Liver (tissue), 9 donors: Measurements from ENCODE around the gene TLE4. TPM values are rescaled to one million over a fixed set of nuclear protein-coding genes. Genes with fewer than 3 reads are reported as not detected.

Source experiments
- DNase-seq: peaks from one replicate; pipeline ENCODE4 v3.0.0-alpha.2; 2017; ENCODE audit warnings: low spot score
- H3K27ac ChIP-seq, 2 donors: one replicate each; pipeline ENCODE4 v1.7.0; 2013; ENCODE audit warnings: inconsistent platforms in 2 of 2, low read length in 2 of 2, control low read depth in 1 of 2, low read depth in 1 of 2, mild to moderate bottlenecking in 1 of 2
- H3K27me3 ChIP-seq, 4 donors: one replicate each; pipeline versions ENCODE4 v1.6.1 to v1.7.0; 2013; ENCODE audit warnings: low read length in 3 of 4, inconsistent platforms in 1 of 4, mild to moderate bottlenecking in 1 of 4, moderate library complexity in 1 of 4; ENCODE audit not compliant: control insufficient read depth in 4 of 4, insufficient read depth in 4 of 4
- H3K36me3 ChIP-seq, 4 donors: one replicate each; pipeline versions ENCODE4 v1.6.1 to v1.7.0; 2013; ENCODE audit warnings: low read length in 3 of 4, mild to moderate bottlenecking in 3 of 4, low read depth in 1 of 4, moderate library complexity in 1 of 4; ENCODE audit not compliant: control insufficient read depth in 4 of 4, insufficient read depth in 3 of 4
- H3K4me1 ChIP-seq, 4 donors: one replicate each; pipeline versions ENCODE4 v1.6.1 to v1.7.0; 2013; ENCODE audit warnings: low read length in 3 of 4, mild to moderate bottlenecking in 3 of 4, moderate library complexity in 1 of 4; ENCODE audit not compliant: control insufficient read depth in 4 of 4, insufficient read depth in 4 of 4
- H3K4me3 ChIP-seq, 3 donors: one replicate each; pipeline versions ENCODE4 v1.6.1 to v1.7.0; 2013; ENCODE audit warnings: low read length in 3 of 3, control low read depth in 1 of 3, low read depth in 1 of 3, mild to moderate bottlenecking in 1 of 3
- H3K9ac ChIP-seq, 2 donors: one replicate each; pipeline ENCODE4 v1.7.0; 2013; ENCODE audit warnings: low read length in 2 of 2, mild to moderate bottlenecking in 2 of 2, moderate library complexity in 2 of 2, control low read depth in 1 of 2, low read depth in 1 of 2
- H3K9me3 ChIP-seq, 4 donors: one replicate each; pipeline versions ENCODE4 v1.6.1 to v1.7.0; 2013; ENCODE audit warnings: low read length in 3 of 4; ENCODE audit not compliant: control insufficient read depth in 4 of 4
- EGR1 ChIP-seq, 2 donors: IDR thresholded peaks; 2 replicates each; pipeline ENCODE4 v1.6.1; 2016 to 2018; ENCODE audit warnings: antibody characterized with exemption in 2 of 2, low read depth in 2 of 2
- FOXA1 ChIP-seq: IDR thresholded peaks from 2 replicates; pipeline ENCODE4 v1.6.1; 2016; ENCODE audit warnings: antibody characterized with exemption
- FOXA2 ChIP-seq: IDR thresholded peaks from 2 replicates; pipeline ENCODE4 v1.6.1; 2016; ENCODE audit warnings: antibody characterized with exemption
- GABPA ChIP-seq, 2 donors: IDR thresholded peaks in 1 of 2; conservative IDR thresholded peaks in 1 of 2; 2 replicates each; pipeline ENCODE4 v1.6.1; 2016; ENCODE audit warnings: antibody characterized with exemption in 2 of 2, mild to moderate bottlenecking in 1 of 2, moderate library complexity in 1 of 2
- HNF4A ChIP-seq, 2 donors: conservative IDR thresholded peaks; 2 replicates each; pipeline ENCODE4 v1.6.1; 2016; ENCODE audit warnings: antibody characterized with exemption in 2 of 2, mild to moderate bottlenecking in 2 of 2
- HNF4G ChIP-seq: IDR thresholded peaks from 2 replicates; pipeline ENCODE4 v1.6.1; 2016; ENCODE audit warnings: antibody characterized with exemption
- JUND ChIP-seq, 2 donors: IDR thresholded peaks; 2 replicates each; pipeline ENCODE4 v1.6.1; 2016; ENCODE audit warnings: antibody characterized with exemption in 2 of 2
- NR2F2 ChIP-seq: IDR thresholded peaks from 2 replicates; pipeline ENCODE4 v1.6.1; 2016; ENCODE audit warnings: antibody characterized with exemption
- RAD21 ChIP-seq, 2 donors: IDR thresholded peaks; 2 replicates each; pipeline ENCODE4 v1.6.1; 2016; ENCODE audit warnings: antibody characterized with exemption in 2 of 2, mild to moderate bottlenecking in 2 of 2
- RXRA ChIP-seq, 2 donors: IDR thresholded peaks; 2 replicates each; pipeline ENCODE4 v1.6.1; 2017 to 2018; ENCODE audit warnings: antibody characterized with exemption in 2 of 2, mild to moderate bottlenecking in 1 of 2
- SP1 ChIP-seq: IDR thresholded peaks from 2 replicates; pipeline ENCODE4 v1.6.1; 2018; ENCODE audit warnings: antibody characterized with exemption, mild to moderate bottlenecking
- TAF1 ChIP-seq: conservative IDR thresholded peaks from 2 replicates; pipeline ENCODE4 v1.6.1; 2016; ENCODE audit warnings: antibody characterized with exemption, mild to moderate bottlenecking
- YY1 ChIP-seq: IDR thresholded peaks from 2 replicates; pipeline ENCODE4 v1.6.1; 2016; ENCODE audit warnings: antibody characterized with exemption, mild to moderate bottlenecking
- WGBS: extraction: QIAGEN DNeasy Blood & Tissue Kit; methylation state at CpG from one replicate; pipeline ENCODE4 v1.1.7; 2013; 5-methylcytosine and 5-hydroxymethylcytosine counted together
- polyA plus RNA-seq, 2 donors: library from polyadenylated mRNA; stranded (reverse) in 1 of 2; unstranded in 1 of 2; fragments of 200-250 nt in 1 of 2; fragments of >200 nt in 1 of 2; fragmentation: Nextera tagmentation in 1 of 2; extraction: Ambion mirVana in 1 of 2; gene quantifications; one replicate each; pipeline versions ENCODE4 v1.2.1 to v1.2.3, GENCODE V29; 2013 to 2015
- total RNA-seq, 2 donors: library from RNA; depleted of rRNA; stranded (reverse); fragments of >200 nt; gene quantifications; one replicate each; pipeline ENCODE4 v1.2.3, GENCODE V29; 2014
- TF ChIP-seq, protein P1 (sequence below): IDR thresholded peaks from 2 replicates; pipeline ENCODE4 v1.6.1; 2016; ENCODE audit warnings: antibody characterized with exemption, mild to moderate bottlenecking
- TF ChIP-seq, protein P2 (sequence below): IDR thresholded peaks from 2 replicates; pipeline ENCODE4 v1.6.1; 2016; ENCODE audit warnings: antibody characterized with exemption
- TF ChIP-seq, protein P3 (sequence below): fragments of 150-350 bp; IDR thresholded peaks from 2 replicates; pipeline ENCODE4 v1.5.1; 2017; ENCODE audit warnings: improper control_type of control experiment, low read depth, low read length; ENCODE audit not compliant: missing input control
- TF ChIP-seq, protein P4 (sequence below): IDR thresholded peaks from 2 replicates; pipeline ENCODE4 v1.6.1; 2016; ENCODE audit warnings: antibody characterized with exemption
- TF ChIP-seq, protein P5 (sequence below): IDR thresholded peaks from 2 replicates; pipeline ENCODE4 v1.6.1; 2016; ENCODE audit warnings: antibody characterized with exemption
- donor health status: healthy.
- donor health status: healthy.
- donor health status: healthy.
- donor health status: healthy.
- donor health status: healthy.

The TLE4 gene
- total and polyA plus RNA-seq, 4 donors = 2.5 to 6.6 (median 4.7) TPM

DNA sequence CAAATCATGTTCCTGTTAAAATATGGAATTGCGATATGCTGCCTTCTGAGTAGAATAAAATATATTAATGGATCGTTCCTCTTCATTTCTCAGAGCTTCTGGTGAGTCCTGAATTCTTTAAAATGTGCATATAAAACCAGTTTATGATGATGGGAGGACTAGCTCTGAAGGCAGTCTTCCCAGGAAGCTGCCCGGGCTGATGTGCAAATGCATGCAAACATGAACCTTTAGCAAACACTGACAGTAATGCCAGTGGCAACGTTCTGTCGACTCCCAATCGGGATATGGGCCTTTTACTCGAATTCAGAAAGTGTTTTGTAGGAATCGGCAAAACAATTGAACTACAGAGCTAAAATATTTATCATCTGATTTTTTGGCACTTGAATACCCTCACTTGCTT lies 93.6 kb downstream of the TLE4 start:
- DNase-seq = no peak
- Histone ChIP-seq H3K27ac (no peak overlapping the region), H3K27me3 (no peaks in the 10 kb centered on the region), H3K9ac (no peak overlapping the region), H3K9me3 (no peaks in the 10 kb centered on the region), H3K4me1 (peaks cover 1 to 16% (median 6%) of the 10 kb centered on the region in 4 donors), H3K4me3 (no peak overlapping the region), H3K36me3 (no peaks in the 10 kb centered on the region)
- TF ChIP-seq FOXA2 (no peak), RAD21 (IDR thresholded peaks at IDR 0.05) (no peak), HNF4G (no peak)
- WGBS = 47% methylated on average over 8 of the region's 8 CpGs

DNA sequence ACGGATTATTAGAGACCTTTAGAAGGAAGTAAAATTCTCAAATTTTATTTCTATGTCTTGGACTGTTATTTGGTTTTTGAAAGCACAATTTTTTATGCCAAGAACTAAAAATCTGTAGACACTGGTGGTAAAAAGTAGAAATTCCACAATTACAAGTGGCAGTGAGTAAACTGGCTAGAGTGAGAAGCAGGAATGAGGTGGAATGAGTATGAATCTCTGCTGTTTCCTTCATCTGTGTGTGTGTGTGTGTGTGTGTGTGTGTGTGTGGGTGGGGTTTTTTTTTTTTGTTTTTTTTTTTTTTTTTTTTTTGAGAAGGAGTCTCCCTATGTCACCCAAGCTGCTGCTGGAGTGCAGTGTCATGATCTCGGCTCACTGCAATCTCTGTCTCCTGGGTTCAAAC lies 94.2 kb downstream of the TLE4 start:
- WGBS = 98% methylated on average over 2 of the region's 2 CpGs
- no peak overlapping the region for H3K4me3 ChIP-seq
- no peak for DNase-seq
- H3K9me3 ChIP-seq = no peaks in the 10 kb centered on the region
- TF ChIP-seq, protein P1, sequence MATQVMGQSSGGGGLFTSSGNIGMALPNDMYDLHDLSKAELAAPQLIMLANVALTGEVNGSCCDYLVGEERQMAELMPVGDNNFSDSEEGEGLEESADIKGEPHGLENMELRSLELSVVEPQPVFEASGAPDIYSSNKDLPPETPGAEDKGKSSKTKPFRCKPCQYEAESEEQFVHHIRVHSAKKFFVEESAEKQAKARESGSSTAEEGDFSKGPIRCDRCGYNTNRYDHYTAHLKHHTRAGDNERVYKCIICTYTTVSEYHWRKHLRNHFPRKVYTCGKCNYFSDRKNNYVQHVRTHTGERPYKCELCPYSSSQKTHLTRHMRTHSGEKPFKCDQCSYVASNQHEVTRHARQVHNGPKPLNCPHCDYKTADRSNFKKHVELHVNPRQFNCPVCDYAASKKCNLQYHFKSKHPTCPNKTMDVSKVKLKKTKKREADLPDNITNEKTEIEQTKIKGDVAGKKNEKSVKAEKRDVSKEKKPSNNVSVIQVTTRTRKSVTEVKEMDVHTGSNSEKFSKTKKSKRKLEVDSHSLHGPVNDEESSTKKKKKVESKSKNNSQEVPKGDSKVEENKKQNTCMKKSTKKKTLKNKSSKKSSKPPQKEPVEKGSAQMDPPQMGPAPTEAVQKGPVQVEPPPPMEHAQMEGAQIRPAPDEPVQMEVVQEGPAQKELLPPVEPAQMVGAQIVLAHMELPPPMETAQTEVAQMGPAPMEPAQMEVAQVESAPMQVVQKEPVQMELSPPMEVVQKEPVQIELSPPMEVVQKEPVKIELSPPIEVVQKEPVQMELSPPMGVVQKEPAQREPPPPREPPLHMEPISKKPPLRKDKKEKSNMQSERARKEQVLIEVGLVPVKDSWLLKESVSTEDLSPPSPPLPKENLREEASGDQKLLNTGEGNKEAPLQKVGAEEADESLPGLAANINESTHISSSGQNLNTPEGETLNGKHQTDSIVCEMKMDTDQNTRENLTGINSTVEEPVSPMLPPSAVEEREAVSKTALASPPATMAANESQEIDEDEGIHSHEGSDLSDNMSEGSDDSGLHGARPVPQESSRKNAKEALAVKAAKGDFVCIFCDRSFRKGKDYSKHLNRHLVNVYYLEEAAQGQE = no peak
- TF ChIP-seq GABPA (IDR thresholded peaks at IDR 0.05 in 1 of 2, conservative IDR thresholded peaks at IDR 0.05 in 1 of 2) = no peak
- TF ChIP-seq, protein P2, sequence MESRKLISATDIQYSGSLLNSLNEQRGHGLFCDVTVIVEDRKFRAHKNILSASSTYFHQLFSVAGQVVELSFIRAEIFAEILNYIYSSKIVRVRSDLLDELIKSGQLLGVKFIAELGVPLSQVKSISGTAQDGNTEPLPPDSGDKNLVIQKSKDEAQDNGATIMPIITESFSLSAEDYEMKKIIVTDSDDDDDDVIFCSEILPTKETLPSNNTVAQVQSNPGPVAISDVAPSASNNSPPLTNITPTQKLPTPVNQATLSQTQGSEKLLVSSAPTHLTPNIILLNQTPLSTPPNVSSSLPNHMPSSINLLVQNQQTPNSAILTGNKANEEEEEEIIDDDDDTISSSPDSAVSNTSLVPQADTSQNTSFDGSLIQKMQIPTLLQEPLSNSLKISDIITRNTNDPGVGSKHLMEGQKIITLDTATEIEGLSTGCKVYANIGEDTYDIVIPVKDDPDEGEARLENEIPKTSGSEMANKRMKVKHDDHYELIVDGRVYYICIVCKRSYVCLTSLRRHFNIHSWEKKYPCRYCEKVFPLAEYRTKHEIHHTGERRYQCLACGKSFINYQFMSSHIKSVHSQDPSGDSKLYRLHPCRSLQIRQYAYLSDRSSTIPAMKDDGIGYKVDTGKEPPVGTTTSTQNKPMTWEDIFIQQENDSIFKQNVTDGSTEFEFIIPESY = no peak
- TF ChIP-seq SP1 = no peak
- no peak for TF ChIP-seq FOXA2
- no peak for TF ChIP-seq RXRA (IDR thresholded peaks at IDR 0.05)
- no peak for TF ChIP-seq HNF4G
- TF ChIP-seq, protein P3, sequence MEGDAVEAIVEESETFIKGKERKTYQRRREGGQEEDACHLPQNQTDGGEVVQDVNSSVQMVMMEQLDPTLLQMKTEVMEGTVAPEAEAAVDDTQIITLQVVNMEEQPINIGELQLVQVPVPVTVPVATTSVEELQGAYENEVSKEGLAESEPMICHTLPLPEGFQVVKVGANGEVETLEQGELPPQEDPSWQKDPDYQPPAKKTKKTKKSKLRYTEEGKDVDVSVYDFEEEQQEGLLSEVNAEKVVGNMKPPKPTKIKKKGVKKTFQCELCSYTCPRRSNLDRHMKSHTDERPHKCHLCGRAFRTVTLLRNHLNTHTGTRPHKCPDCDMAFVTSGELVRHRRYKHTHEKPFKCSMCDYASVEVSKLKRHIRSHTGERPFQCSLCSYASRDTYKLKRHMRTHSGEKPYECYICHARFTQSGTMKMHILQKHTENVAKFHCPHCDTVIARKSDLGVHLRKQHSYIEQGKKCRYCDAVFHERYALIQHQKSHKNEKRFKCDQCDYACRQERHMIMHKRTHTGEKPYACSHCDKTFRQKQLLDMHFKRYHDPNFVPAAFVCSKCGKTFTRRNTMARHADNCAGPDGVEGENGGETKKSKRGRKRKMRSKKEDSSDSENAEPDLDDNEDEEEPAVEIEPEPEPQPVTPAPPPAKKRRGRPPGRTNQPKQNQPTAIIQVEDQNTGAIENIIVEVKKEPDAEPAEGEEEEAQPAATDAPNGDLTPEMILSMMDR = no peak
- TF ChIP-seq, protein P4, sequence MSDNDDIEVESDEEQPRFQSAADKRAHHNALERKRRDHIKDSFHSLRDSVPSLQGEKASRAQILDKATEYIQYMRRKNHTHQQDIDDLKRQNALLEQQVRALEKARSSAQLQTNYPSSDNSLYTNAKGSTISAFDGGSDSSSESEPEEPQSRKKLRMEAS = no peak
- TF ChIP-seq NR2F2 = no peak
- no peak for TF ChIP-seq EGR1 (IDR thresholded peaks at IDR 0.05; ENCODE audit: low read depth in 2 of 2)
- no peak for TF ChIP-seq JUND (IDR thresholded peaks at IDR 0.05)
- TF ChIP-seq HNF4A (conservative IDR thresholded peaks at IDR 0.05) = no peak
- TF ChIP-seq, protein P5, sequence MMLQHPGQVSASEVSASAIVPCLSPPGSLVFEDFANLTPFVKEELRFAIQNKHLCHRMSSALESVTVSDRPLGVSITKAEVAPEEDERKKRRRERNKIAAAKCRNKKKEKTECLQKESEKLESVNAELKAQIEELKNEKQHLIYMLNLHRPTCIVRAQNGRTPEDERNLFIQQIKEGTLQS = no peak
- no peak for TF ChIP-seq TAF1
- no peak for TF ChIP-seq RAD21 (IDR thresholded peaks at IDR 0.05)
- no peak for TF ChIP-seq YY1
- no peak for TF ChIP-seq FOXA1
- H3K4me1 ChIP-seq = peaks cover 1 to 16% (median 6%) of the 10 kb centered on the region in 4 donors
- no peak overlapping the region for H3K27ac ChIP-seq
- H3K27me3 ChIP-seq = no peaks in the 10 kb centered on the region
- H3K36me3 ChIP-seq = no peaks in the 10 kb centered on the region
- H3K9ac ChIP-seq = no peak overlapping the region
